HG03571 (cell line): ENCODE measurements around the gene CLMP.
"Not testable (repeated sequence)": the region's sequence is repeated elsewhere in the genome, so short reads cannot be mapped to it uniquely, and the experiment has no call there.

Experiments
- ATAC-seq: cut with Tn5 transposase; IDR thresholded peaks from one replicate; pipeline ENCODE4 v1.9.1; 2021; ENCODE audit not compliant: unreplicated experiment

The CLMP gene

DNA sequence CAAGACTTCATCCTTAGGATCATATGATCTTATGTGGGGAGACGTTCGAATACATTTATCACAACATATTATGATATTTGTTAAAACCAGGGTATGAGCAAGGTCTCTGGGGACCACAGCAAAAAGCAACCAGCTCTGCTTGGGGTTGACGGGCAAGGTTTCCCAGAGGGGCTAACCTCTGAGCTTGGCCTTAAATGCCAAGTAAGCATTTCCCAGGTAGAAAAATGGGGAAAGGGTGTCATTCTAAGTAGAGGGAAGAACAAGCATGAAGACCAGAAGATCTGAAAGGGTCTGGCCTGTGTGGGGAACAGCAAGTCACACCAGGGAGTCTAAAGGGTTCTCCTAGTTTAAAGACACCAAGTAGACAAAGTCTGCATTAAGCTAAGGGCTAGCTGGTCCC is 24.1 kb downstream of the CLMP start:
- no peak for ATAC-seq

DNA sequence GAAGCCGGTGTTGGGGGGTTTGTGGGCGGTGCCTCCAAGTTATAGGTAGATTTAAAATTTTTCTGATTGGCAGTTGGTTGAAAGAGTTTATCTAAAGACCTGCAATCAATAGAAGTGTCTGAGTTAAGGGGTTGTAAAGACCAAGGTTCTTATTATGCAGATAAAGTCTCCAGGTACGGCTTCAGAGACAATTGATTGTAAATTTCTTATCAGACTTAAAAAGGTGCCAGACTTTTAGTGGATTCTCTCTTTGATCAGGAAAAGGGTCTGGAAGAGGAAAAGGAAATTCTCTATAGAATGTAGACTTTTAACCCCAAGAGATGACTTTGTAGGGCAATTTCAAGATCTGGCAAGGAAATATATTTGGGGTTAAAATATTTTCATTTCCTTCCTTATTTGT is 25.2 kb downstream of the CLMP start:
- ATAC-seq = no peak

GRCh38 chr11:123168955-123169484 is 26.0 kb downstream of the CLMP start:
- no peak for ATAC-seq

DNA sequence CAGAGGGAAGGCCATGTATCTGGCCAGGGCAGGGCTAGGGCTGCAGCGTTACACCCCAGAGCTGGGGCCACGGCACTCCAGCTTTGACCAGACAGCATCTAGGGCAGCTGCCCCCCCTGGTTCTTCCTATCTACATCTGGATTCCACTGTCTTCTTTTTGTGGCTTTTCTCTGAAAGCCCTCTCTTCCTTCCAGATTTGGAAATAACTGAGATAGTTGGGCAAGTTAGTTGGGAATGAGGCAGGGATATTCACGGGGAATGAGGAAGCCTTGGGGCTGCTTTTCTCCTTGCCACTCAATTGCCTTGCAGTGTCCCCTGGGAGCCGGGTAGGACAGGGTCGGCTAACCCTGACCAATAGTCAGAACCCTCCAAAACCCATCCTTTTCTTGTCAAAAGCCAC is 26.8 kb downstream of the CLMP start:
- no peak for ATAC-seq

- no peak for ATAC-seq
Measured at GRCh38 chr11:123166071-123166559, 28.9 kb downstream of the CLMP start.

- no peak for ATAC-seq
Measured at GRCh38 chr11:123164732-123165450, 30.2 kb downstream of the CLMP start.

DNA sequence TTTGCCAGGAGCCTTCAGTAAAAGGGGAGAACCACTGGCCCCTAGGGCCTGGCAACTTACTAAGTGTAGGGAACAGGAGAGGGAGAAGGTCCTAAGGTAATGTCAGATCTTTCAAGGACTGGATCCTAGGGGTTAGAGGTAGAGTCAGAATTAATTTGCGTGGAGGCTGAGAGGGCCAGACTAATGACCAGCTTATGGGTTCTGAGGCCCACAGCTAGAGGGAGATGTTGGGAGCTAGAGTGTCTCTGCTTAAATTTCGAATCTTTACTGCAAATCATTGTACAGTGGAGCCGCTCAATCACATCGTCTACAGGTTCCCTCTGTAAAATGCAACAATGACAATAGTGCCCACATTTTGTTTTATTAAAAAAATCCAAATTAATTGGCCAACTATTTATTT is 31.4 kb downstream of the CLMP start:
- ATAC-seq = no peak

GRCh38 chr11:123161376-123162030 is 33.5 kb downstream of the CLMP start:
- no peak for ATAC-seq

- ATAC-seq = no peak
Measured at GRCh38 chr11:123159183-123159857, 35.7 kb downstream of the CLMP start.

- no peak for ATAC-seq
Measured at GRCh38 chr11:123158033-123159003, 36.7 kb downstream of the CLMP start.

GRCh38 chr11:123152951-123153350 is 42.1 kb downstream of the CLMP start:
- no peak for ATAC-seq

- not testable (repeated sequence) for ATAC-seq
Measured at GRCh38 chr11:123152346-123152745, 42.7 kb downstream of the CLMP start.

DNA sequence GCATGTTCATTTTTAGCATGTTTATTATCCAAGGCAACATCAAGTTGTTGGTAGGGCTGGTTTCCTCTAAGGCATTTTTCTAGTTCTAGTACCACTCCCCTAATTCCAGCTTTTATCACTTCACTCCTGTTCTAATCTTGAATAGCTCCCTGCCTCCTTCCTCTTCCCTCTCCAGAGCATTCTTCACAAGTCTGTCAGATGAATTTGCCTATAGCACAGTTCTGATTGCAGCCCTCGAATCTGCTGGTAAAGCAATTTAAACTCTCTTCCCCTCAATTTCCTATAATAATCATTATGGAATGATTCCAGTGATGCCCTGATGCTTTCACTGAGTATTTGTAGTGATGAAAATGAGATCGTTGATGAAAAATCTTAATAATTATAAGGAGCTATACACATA is 43.3 kb downstream of the CLMP start:
- no peak for ATAC-seq

DNA sequence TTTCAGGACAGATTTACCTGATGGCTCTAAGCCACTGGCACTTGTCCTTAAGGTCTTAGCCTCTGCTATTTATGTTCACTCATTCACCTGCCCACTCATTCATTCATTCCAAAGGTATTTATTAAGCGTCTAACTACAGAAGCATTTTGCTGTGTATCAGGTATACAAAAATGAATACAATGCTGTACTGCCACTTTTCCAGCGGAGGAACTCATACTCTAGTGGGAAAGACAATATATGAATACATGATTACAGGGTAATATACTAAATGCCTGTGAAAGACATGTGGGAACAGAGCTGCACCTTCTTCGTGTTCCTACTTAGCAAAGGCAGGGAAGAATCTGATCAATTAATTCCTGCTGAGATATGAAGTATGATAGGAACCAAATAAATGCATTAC is 43.7 kb downstream of the CLMP start:
- no peak for ATAC-seq

GRCh38 chr11:123150882-123151281 is 44.2 kb downstream of the CLMP start:
- ATAC-seq = no peak

DNA sequence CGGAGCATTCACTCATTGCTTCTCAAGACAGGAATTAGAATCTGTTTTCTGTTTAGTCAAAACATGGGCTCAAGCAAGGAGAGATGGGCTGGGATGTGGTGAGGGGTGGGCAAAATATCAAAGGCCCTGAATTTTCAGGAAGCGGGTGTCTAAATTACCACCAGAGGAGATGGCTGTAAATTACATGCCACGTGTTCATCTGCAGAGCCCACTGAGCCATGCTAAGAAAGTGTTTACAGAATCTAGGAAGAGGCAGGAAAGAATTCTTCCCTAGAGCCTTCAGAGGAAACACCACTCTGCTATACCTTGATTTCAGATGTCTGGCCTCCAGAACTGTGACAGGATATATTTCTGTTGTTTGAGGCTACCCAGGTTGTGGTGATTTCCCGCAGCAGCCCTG is 46.1 kb downstream of the CLMP start:
- no peak for ATAC-seq

- no peak for ATAC-seq
Measured at GRCh38 chr11:123145661-123146060, 49.4 kb downstream of the CLMP start.

DNA sequence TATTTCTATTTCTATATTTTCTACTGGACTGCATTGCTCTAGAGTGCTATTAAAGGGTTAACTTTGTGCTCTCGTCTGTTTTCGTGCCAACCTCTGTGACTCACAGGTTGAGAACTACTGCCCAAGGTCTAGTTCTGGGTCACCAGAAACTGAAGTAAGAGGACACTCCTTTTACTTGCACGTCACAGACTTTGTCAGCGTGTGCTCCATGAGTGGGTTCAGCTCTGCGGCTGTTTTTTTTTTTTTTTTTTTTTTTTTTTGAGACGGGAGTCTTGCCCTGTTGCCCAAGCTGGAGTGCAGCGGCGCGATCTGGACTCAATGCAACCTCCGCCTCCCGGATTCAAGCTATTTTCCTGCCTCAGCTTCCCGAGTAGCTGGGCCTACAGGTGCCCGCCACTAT is 49.8 kb downstream of the CLMP start:
- ATAC-seq = no peak

GRCh38 chr11:123144707-123145106 is 50.3 kb downstream of the CLMP start:
- no peak for ATAC-seq

DNA sequence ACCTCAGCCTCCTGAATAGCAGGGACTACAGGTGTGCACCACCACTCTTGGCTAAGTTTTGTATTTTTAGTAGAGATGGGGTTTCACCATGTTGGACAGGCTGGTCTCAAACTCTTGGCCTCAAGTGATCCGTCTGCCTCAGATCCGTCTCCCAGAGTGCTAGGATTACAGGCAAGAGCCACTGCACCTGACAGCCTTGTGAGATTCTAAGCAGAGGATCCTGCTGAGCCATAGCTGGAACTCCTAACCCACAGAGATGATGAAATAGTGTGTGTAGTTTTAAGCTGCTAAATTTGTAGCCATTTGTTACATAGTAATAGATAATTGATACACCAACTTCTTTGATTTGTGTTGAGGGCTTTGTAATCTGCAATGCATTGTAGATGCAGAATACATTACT is 51.1 kb downstream of the CLMP start:
- no peak for ATAC-seq

DNA sequence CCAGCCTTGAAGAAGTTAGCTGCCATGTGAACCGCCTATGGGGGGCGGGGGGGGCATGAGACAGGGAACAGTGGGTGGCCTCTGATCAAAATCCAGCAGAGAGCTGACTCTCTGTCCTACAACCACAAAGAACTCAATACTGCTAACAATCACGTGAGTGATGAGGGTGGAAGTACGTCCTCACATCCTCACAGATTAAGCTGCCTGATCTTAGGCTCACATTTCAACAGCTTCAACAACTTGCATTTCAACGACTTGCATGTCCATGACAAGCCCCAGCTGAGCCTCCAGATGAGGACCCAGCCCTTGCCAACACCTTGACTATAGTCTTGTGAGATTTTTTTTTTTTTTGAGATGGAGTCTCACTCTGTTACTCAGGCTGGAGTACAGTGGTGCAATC is 51.6 kb downstream of the CLMP start:
- ATAC-seq = no peak
